ENCODE data around the gene SLC6A3.
"Not testable (repeated sequence)": the region's sequence is repeated elsewhere in the genome, so short reads cannot be mapped to it uniquely, and the experiment has no call there.

The SLC6A3 gene

DNA sequence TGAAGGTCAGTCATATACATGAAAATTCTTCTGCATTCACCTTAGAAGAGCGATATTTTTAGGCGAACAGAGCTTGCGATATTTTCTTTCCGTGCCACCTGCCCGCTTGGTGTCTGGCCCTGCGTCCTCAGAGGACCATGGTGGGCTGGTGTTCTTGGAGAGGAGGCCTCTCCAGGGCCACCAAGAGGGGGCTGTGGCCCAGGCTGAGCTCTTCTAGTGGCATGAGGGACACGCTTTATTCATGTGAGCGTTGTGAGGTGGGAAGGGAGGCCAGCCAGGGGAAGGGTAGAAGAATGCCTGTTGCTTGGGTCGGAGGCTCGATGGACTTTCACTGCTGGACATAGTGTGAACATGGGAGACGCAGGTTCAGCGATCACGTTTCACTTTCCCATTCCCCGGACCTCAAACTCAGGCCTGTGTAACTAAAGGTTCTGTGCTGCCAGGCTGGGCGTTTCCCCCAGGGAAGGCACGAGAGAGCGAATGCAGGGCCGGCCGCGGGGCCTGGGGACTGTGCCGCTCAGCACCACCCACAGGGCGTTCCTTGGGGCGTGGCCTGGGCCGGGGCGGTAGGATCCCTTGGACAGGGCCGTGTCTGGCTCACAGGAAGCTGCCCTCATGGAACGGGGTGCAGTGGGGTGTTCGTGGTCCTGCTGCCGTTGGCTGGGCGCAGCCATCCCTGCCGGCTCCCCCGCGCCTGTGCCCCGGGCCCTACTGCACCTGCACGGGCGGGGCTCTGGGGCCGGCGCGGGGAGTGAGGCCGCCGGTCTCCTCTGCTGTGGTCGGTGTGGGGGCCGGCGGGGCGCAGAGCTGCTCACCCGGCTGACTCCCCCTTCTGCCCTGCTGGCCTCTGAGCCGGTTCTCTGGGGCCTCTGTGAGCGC, 59.6 kb downstream of the SLC6A3 start:
- DNase-seq: peak; percentile 61 to 77

GRCh38 chr5:1384521-1384920, 60.7 kb downstream of the SLC6A3 start:
- DNase-seq: no peak

DNA sequence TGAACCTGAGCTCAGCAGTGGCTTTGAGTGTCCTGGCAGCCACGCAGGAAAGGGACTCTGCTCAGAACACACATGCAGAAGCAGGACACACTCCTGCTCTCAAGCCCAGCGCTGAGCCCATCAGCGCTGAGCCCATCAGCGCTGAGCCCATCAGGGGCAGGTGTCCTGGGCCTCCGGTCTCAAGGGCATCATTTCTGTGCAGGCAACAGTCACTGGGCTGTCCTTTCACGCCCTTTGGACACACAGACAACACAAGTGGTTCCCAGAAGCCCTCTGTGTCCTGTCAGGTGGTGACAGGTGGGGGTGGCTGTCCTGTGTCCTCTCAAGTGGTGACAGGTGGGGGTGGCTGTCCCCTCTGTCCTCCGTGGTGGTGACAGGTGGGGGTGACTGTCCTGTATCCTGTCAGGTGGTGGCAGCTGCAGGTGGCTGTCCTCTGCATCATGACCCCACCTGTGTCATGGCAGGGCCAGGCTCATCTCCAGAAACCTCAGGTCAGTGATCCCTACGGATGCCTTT, 61.3 kb downstream of the SLC6A3 start:
- DNase-seq: no peak

GRCh38 chr5:1383344-1383743, 61.9 kb downstream of the SLC6A3 start:
- DNase-seq: no peak

- DNase-seq: no peak
These were observed 63.0 kb downstream of the SLC6A3 start for GRCh38 chr5:1382248-1382700.

- DNase-seq: no peak
These were observed 63.6 kb downstream of the SLC6A3 start for GRCh38 chr5:1381370-1382247.

DNA sequence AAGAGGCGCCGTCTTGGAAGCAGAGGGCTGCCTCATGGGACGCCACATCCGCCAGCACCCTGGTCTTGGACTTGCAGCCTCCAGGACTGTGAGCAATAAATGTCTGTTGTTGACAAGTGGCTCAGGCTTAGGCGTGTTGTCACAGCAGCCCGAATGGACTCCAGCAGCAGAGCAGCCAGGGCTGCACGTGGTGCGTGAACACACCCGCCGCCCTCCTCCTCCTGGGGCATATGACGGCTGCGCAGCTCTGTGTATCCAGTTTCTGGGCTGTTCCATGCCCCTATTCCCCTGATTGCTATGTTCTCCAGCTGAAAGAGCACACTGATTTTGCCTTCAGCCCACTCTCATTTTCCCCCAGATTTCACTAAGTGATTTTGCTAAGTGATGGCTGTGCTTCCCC, 64.3 kb downstream of the SLC6A3 start:
- no peak for DNase-seq

DNA sequence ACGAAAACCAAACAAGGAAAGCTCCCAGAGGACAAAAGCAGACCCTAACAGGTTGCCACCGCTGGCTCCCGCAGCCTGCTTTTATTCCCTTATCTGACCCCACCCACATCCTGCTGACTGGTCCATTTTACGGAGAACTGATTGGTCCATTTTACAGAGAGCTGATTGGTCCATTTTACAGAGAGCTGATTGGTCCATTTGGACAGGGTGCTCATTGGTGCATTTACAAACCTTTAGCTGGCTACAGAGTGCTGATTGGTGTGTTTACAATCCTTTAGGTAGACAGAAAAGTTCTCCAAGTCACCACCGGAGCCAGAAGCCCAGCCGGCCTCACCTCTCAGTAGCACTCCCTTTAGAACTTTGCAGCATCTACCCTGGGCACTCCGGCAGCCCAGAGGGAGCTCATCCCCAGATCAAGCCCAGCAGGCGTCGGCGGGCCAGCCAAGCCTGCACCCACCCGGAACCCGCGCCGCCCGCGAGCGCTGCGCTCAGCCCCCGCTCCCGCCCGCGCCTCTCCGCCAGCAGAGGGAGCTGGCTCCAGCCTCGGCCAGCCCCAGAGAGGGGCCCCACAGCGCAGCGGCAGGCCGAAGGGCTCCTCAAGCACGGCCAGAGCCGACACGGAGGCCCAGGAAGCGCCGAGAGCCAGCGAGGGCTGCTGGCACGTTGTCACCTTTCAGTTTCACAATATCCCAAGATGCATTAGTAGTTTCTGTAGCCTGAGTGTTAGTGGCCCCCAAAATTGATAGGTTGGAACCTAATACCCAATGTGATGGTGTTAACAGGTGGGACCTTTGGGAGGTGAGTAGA, 65.0 kb downstream of the SLC6A3 start:
- no peak for DNase-seq

DNA sequence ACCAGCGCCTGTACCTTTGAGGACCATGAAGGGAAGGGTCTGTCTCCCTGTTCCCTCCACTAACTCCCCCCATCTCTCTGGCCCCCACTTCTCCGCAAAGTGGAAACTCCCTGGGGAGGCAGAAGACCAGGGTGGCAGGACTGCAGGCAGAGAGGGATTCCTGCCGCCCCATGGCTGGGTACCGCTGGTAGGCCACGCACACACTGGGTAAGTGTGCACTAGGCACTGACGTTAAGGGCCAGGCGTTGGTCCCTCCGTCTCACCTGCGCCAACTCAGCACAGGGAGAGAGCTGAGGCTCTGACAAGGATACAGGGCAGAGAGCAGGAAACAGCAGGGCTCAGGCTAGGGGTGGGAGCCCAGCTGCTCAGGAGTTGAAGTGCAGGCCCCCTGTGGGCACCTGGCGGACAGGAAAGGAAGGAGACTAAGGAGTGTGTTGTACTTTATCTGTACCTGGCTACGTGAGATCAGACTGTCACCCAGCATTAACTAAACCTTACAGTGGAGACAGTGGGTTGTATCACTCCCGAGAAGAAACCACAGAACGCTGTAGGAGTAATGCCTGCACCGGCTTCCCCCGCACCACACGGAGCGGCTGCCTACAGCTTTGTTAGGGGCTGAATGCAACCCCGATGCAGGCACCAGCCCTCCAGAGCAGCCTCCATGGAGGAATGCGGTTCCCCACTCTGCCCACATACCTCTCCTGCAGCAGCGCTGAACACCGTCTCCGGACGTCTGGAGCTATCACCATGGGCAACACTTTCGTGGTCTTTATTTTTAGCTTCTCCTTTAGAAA, 66.2 kb downstream of the SLC6A3 start:
- DNase-seq: no peak

DNA sequence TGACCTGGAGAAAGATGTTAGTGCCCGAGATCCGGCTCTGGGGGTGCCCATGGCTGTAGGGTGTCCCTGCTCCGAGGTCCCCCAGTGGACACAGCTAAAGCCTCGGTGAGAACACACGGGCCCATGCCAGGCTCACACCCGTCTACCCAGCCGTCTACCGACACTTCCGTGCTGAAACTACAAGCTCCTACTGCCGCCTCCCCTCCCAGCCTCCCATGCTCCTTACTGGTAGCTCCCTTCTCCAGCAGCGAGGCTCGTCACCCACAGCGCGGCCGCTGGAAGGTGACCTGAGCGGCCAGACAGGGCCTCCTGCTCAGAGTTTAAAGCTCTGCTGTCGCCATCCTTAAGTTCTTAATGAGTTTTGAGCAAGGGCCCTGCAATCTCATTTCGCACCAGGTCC, 67.1 kb downstream of the SLC6A3 start:
- DNase-seq: no peak

GRCh38 chr5:1376981-1377380, 68.3 kb downstream of the SLC6A3 start:
- no peak for DNase-seq

DNA sequence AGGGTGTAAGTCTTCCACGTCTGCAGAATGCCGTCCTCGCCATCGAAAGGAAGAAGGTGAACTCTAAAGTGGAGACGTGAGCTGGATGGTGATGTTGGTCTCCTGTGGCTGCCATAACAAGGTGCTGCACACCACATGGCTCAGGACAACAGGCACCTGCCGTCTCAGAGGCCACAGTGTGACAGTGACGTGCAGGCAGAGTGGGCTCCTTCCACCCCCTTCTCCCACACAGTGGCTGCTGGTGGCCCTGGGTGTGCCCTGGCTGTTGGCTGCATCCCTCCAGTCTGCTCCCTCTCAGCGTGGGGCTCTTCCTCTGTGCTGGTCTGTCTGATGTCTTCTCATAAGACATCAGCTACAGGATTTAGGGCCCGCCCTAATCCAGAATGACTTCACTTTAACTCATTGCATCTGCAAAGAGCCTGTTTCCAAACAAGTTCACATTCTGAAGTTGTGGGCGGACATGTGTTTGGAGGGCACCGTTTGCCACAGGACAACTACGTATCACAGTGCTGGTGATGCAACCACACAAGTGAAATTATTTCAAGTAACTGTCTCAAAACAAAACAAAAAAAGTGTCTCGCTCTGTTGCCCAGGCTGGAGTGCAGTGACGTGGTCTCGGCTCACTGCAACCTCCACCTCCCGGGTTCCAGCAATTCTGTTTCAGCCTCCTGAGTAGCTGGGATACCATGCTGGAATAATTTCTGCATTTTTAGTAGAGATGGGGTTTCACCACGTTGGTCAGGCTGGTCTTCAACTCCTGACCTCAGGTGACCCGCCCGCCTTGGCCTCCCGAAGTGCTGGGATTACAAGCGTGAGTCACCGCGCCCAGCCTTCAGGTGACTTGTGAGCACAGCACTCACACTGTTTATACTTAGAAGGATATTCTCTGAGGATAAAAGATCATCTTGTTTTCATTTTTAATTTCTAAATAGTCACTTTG, 69.1 kb downstream of the SLC6A3 start:
- DNase-seq: no peak

GRCh38 chr5:1374679-1375055, 70.6 kb downstream of the SLC6A3 start:
- DNase-seq: no peak

DNA sequence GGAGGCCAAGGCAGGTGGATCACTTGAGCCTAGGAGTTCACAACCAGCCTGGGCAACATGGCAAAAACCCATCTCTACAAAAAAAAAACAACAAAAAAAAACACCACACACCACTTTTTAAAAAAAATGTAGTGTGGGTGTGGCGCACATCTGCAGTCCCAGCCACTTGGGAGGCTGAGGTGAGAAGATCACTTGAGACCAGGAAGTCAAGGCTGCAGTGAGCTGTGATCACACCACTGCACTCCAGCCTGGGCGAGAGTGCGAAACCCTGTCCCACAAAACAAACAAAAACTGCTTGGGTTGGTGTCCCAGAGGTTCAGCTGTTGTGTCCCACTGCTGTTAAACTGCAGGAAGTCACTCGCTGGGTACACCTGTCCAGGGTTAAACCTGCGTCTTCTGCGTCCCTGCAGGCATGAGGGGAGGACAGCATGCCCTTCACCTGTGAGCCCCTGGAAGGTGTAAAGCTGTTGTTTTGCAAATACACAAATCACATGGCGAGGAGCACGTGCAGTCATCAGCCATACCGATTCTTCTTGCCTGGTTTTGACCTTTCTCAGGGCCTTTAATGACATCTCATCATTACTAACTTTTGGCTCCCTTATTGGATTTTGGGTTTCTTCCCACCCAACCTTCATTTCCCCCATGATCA, 71.1 kb downstream of the SLC6A3 start:
- DNase-seq: no peak

- DNase-seq: not testable (repeated sequence)
These were observed 73.3 kb downstream of the SLC6A3 start for GRCh38 chr5:1371972-1372342.

DNA sequence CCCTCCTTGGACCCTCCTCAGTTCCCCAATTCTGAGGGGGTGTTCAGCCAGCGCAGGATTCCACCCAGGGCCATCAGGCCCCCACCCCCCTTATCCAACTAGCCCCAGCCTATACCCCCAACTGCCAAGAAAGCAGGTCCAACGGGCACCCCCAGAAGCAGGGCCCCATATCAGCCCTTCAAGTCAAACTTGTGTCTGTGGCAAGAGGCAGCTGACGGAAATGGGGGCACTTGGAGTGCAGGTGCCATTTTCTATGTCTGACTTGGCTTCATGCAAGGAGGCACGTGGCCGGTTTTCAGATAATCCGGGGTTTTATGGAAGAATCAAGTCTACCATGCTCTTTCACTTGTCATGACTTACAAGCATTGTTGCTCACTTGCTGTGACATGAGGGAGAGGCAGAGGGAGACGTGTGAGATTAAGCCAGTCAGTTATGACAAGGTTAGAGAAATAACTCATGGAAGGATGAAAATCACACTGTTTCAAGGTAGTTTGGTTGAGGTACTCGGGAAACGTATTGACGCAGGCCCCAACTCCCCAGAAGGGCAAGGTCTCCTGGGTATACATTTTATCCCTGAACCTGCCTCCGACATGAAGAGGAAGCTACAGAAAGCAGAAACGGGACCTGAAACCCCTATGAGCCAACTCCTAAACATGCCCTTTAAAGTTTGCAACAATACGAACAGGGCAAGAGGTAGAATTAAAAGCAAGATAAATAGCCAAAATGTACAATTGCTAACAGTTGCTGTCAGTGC, 73.8 kb downstream of the SLC6A3 start:
- no peak for DNase-seq

DNA sequence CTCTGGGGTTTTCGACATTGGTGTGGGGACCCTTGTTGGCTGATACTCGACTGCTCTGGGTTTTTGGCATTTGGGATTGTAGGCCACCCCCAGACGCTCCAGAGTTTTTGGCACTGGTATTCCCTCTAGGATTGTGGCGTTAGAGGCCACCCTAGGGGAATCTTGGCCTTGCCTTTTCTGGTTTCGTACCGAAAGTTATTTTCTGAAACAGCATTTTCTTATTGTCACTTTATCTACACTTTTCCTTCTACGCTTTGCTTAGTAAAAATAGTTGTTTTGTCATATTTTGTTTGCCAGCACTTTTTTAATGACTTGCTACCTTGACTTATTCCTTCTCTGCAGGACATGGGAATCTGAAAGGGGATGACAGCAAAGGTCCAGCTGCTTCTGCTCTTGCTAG, 75.2 kb downstream of the SLC6A3 start:
- DNase-seq: no peak

DNA sequence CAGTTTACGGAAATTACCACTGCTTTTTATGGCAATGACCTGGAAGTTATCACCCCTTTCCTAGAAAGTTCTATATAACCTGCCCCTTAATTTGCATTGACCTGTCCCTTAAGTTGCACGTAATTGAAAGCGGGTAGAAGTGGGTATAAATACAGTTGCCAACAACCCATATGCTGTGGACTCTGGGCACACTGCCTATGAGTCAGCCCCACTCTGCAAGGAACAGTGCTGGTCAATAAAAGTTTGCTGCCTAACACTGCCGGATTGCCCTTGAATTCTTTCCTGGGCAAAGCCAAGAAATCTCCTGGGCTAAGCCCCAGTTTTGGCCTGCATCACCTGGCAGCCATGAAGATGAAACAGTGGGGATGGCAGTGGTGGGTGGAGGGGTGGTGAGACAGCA, 76.5 kb downstream of the SLC6A3 start:
- no peak for DNase-seq

- DNase-seq: no peak
These were observed 77.0 kb downstream of the SLC6A3 start for GRCh38 chr5:1368236-1368635.

- DNase-seq: no peak
These were observed 78.1 kb downstream of the SLC6A3 start for GRCh38 chr5:1367149-1367548.

Data from NCI-H187 (cell line).